WTC11 (cell line): Measurements from ENCODE around the gene GFOD1. TPM values are rescaled to one million over a fixed set of nuclear protein-coding genes. Genes with fewer than 3 reads are reported as not detected.

Experiments
- ATAC-seq: fragments of 200-7000 bp; cut with Tn5 transposase; 2 replicates; pipeline ENCODE4 v1.10.0; 2021; ENCODE audit warnings: mild to moderate bottlenecking, moderate library complexity
- CTCF ChIA-PET: fragments of 300-600 bp; sonication (Branson Sonifier 250); formaldehyde crosslinking; loops from one replicate; lab custom pipeline; 2021; ENCODE audit warnings: antibody characterized with exemption; lab: Charles Lee
- POLR2A ChIA-PET: fragments of 350-600 bp; sonication (Branson Sonifier 250); formaldehyde crosslinking; loops from one replicate; lab custom pipeline; 2021; ENCODE audit warnings: antibody characterized with exemption; lab: Charles Lee
- DNase-seq: peaks from one replicate; pipeline ENCODE4 v3.0.0; 2021; ENCODE audit warnings: low spot score
- H3K27ac Mint-ChIP-seq: 2 replicates; pipeline ENCODE4 v1.8.0; 2021; ENCODE audit warnings: mixed read lengths
- H3K27me3 Mint-ChIP-seq: 2 replicates; pipeline ENCODE4 v1.8.0; 2021; ENCODE audit warnings: low read depth, mild to moderate bottlenecking, moderate library complexity, mixed read lengths
- H3K36me3 Mint-ChIP-seq: 2 replicates; pipeline ENCODE4 v1.8.0; 2021; ENCODE audit warnings: mixed read lengths
- H3K4me1 Mint-ChIP-seq: 2 replicates; pipeline ENCODE4 v1.8.0; 2022; ENCODE audit warnings: mixed read lengths
- H3K4me3 Mint-ChIP-seq: 2 replicates; pipeline ENCODE4 v1.8.0; 2021; ENCODE audit warnings: mild to moderate bottlenecking, moderate library complexity, mixed read lengths
- H3K9me3 Mint-ChIP-seq: 2 replicates; pipeline ENCODE4 v1.8.0; 2021; ENCODE audit warnings: mixed read lengths
- CREM ChIP-seq: sonication (generic); formaldehyde crosslinking; IDR thresholded peaks from 2 replicates; pipeline ENCODE4 v1.8.1; 2022; ENCODE audit warnings: mild to moderate bottlenecking, missing genetic modification reagents, moderate library complexity
- ETV6 ChIP-seq: sonication (generic); formaldehyde crosslinking; IDR thresholded peaks from 2 replicates; pipeline ENCODE4 v1.8.1; 2022; ENCODE audit warnings: mild to moderate bottlenecking, missing genetic modification reagents
- GABPB1 ChIP-seq: sonication (generic); formaldehyde crosslinking; IDR thresholded peaks from 2 replicates; pipeline ENCODE4 v1.8.1; 2023; ENCODE audit warnings: mild to moderate bottlenecking, missing genetic modification reagents
- GTF2I ChIP-seq: fragments of 250-450 bp; sonication (Bioruptor Pico); conservative IDR thresholded peaks from 2 replicates; pipeline ENCODE4 v1.4.0; 2021; ENCODE audit warnings: mild to moderate bottlenecking
- NFYB ChIP-seq: sonication (generic); formaldehyde crosslinking; conservative IDR thresholded peaks from 2 replicates; pipeline ENCODE4 v1.8.0; 2022; ENCODE audit warnings: low read depth, missing genetic modification reagents
- PRRX2 ChIP-seq: fragments of 250-450 bp; sonication (Bioruptor Pico); IDR thresholded peaks from 2 replicates; pipeline ENCODE4 v1.8.0; 2021; ENCODE audit warnings: mild to moderate bottlenecking
- RORB ChIP-seq: fragments of 250-450 bp; sonication (Bioruptor Pico); IDR thresholded peaks from 2 replicates; pipeline ENCODE4 v1.9.0; 2021; ENCODE audit warnings: mild to moderate bottlenecking
- ZNF263 ChIP-seq: sonication (generic); formaldehyde crosslinking; IDR thresholded peaks from 2 replicates; pipeline ENCODE4 v1.8.1; 2022; ENCODE audit warnings: low read depth, mild to moderate bottlenecking, moderate library complexity, missing genetic modification reagents
- ZNF416 ChIP-seq: fragments of 250-450 bp; sonication (Bioruptor Pico); IDR thresholded peaks from 2 replicates; pipeline ENCODE4 v1.9.0; 2021; ENCODE audit warnings: mild to moderate bottlenecking, inconsistent platforms
- total RNA-seq: library from RNA; stranded (reverse); gene quantifications from 3 replicates; pipeline ENCODE4 v1.2.3, GENCODE V29; 2021
- TF ChIP-seq, protein P1 (sequence below): sonication (generic); formaldehyde crosslinking; IDR thresholded peaks from 2 replicates; pipeline ENCODE4 v1.8.1; 2023; ENCODE audit warnings: mild to moderate bottlenecking, missing genetic modification reagents, moderate library complexity
- TF ChIP-seq, protein P2 (sequence below): sonication (generic); formaldehyde crosslinking; IDR thresholded peaks from 2 replicates; pipeline ENCODE4 v1.8.1; 2022; ENCODE audit warnings: low read depth, mild to moderate bottlenecking, moderate library complexity, missing genetic modification reagents, borderline replicate concordance
- TF ChIP-seq, protein P3 (sequence below): sonication (generic); formaldehyde crosslinking; IDR thresholded peaks from 2 replicates; pipeline ENCODE4 v1.8.0; 2023; ENCODE audit warnings: mild to moderate bottlenecking, missing genetic modification reagents
- TF ChIP-seq, protein P4 (sequence below): sonication (generic); formaldehyde crosslinking; IDR thresholded peaks from 2 replicates; pipeline ENCODE4 v1.8.1; 2023; ENCODE audit warnings: mild to moderate bottlenecking, missing genetic modification reagents
- TF ChIP-seq, protein P5 (sequence below): sonication (generic); formaldehyde crosslinking; IDR thresholded peaks from 2 replicates; pipeline ENCODE4 v1.8.0; 2023; ENCODE audit warnings: missing genetic modification reagents, mild to moderate bottlenecking, borderline replicate concordance
- TF ChIP-seq, protein P6 (sequence below): sonication (generic); formaldehyde crosslinking; IDR thresholded peaks from 2 replicates; pipeline ENCODE4 v1.8.1; 2022; ENCODE audit warnings: mild to moderate bottlenecking, missing genetic modification reagents, moderate library complexity, borderline replicate concordance
- TF ChIP-seq, protein P7 (sequence below): fragments of 250-450 bp; sonication (Bioruptor Pico); IDR thresholded peaks from 2 replicates; pipeline ENCODE4 v1.9.0; 2021; ENCODE audit warnings: mild to moderate bottlenecking
- TF ChIP-seq, protein P8 (sequence below): fragments of 250-450 bp; sonication (Bioruptor Pico); conservative IDR thresholded peaks from 2 replicates; pipeline ENCODE4 v1.9.0; 2021; ENCODE audit warnings: mild to moderate bottlenecking

The GFOD1 gene
- total RNA-seq, 1 experiment from 2014 or later: 8.5 TPM

DNA sequence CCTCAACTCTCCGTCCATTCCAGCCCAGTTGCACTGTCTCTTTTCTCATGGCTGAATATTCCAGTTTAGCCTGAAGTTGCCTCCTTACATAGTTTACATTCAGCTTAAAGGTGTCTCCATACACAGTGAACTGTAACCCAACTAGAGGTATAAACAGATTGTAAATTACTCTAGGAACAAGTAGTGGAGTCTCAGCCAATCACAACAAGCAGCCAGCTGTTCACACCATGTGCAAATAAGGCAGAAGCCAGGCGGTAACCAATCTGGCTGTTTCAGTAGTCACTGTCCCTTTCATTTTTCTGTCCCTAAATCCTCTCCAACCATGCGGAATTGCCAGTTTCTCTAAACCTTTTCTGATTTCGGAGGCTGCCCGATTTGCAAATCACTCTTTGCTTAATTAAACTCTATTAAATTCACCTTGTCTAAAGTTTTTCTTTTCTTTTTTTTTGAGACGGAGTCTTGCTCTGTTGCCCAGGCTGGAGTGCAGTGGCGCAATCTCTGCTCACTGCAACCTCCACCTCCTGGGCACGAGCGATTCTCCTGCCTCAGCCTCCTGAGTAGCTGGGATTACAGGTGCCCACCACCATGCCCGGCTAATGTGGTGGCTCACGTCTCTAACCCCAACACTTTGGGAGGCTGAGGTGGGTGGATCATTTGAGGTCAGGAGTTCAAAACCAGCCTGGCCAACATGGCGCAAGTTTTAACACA is 37.6 kb upstream of the GFOD1 start:
- POLR2A ChIA-PET: no interaction called here
- no peaks in the 10 kb centered on the region for H3K36me3 Mint-ChIP-seq
- no peak for TF ChIP-seq GTF2I (CRISPR knock-in tag)
- TF ChIP-seq, protein P1, sequence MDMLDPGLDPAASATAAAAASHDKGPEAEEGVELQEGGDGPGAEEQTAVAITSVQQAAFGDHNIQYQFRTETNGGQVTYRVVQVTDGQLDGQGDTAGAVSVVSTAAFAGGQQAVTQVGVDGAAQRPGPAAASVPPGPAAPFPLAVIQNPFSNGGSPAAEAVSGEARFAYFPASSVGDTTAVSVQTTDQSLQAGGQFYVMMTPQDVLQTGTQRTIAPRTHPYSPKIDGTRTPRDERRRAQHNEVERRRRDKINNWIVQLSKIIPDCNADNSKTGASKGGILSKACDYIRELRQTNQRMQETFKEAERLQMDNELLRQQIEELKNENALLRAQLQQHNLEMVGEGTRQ (CRISPR knock-in tag): no peak
- TF ChIP-seq, protein P2, sequence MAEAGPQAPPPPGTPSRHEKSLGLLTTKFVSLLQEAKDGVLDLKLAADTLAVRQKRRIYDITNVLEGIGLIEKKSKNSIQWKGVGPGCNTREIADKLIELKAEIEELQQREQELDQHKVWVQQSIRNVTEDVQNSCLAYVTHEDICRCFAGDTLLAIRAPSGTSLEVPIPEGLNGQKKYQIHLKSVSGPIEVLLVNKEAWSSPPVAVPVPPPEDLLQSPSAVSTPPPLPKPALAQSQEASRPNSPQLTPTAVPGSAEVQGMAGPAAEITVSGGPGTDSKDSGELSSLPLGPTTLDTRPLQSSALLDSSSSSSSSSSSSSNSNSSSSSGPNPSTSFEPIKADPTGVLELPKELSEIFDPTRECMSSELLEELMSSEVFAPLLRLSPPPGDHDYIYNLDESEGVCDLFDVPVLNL: no peak
- TF ChIP-seq NFYB (CRISPR knock-in tag): no peak
- TF ChIP-seq, protein P3, sequence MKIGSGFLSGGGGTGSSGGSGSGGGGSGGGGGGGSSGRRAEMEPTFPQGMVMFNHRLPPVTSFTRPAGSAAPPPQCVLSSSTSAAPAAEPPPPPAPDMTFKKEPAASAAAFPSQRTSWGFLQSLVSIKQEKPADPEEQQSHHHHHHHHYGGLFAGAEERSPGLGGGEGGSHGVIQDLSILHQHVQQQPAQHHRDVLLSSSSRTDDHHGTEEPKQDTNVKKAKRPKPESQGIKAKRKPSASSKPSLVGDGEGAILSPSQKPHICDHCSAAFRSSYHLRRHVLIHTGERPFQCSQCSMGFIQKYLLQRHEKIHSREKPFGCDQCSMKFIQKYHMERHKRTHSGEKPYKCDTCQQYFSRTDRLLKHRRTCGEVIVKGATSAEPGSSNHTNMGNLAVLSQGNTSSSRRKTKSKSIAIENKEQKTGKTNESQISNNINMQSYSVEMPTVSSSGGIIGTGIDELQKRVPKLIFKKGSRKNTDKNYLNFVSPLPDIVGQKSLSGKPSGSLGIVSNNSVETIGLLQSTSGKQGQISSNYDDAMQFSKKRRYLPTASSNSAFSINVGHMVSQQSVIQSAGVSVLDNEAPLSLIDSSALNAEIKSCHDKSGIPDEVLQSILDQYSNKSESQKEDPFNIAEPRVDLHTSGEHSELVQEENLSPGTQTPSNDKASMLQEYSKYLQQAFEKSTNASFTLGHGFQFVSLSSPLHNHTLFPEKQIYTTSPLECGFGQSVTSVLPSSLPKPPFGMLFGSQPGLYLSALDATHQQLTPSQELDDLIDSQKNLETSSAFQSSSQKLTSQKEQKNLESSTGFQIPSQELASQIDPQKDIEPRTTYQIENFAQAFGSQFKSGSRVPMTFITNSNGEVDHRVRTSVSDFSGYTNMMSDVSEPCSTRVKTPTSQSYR (CRISPR knock-in tag): no peak
- TF ChIP-seq ETV6: no peak
- TF ChIP-seq PRRX2 (CRISPR knock-in tag): no peak
- TF ChIP-seq, protein P4, sequence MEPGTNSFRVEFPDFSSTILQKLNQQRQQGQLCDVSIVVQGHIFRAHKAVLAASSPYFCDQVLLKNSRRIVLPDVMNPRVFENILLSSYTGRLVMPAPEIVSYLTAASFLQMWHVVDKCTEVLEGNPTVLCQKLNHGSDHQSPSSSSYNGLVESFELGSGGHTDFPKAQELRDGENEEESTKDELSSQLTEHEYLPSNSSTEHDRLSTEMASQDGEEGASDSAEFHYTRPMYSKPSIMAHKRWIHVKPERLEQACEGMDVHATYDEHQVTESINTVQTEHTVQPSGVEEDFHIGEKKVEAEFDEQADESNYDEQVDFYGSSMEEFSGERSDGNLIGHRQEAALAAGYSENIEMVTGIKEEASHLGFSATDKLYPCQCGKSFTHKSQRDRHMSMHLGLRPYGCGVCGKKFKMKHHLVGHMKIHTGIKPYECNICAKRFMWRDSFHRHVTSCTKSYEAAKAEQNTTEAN (CRISPR knock-in tag): no peak
- TF ChIP-seq RORB (CRISPR knock-in tag): no peak
- TF ChIP-seq, protein P5, sequence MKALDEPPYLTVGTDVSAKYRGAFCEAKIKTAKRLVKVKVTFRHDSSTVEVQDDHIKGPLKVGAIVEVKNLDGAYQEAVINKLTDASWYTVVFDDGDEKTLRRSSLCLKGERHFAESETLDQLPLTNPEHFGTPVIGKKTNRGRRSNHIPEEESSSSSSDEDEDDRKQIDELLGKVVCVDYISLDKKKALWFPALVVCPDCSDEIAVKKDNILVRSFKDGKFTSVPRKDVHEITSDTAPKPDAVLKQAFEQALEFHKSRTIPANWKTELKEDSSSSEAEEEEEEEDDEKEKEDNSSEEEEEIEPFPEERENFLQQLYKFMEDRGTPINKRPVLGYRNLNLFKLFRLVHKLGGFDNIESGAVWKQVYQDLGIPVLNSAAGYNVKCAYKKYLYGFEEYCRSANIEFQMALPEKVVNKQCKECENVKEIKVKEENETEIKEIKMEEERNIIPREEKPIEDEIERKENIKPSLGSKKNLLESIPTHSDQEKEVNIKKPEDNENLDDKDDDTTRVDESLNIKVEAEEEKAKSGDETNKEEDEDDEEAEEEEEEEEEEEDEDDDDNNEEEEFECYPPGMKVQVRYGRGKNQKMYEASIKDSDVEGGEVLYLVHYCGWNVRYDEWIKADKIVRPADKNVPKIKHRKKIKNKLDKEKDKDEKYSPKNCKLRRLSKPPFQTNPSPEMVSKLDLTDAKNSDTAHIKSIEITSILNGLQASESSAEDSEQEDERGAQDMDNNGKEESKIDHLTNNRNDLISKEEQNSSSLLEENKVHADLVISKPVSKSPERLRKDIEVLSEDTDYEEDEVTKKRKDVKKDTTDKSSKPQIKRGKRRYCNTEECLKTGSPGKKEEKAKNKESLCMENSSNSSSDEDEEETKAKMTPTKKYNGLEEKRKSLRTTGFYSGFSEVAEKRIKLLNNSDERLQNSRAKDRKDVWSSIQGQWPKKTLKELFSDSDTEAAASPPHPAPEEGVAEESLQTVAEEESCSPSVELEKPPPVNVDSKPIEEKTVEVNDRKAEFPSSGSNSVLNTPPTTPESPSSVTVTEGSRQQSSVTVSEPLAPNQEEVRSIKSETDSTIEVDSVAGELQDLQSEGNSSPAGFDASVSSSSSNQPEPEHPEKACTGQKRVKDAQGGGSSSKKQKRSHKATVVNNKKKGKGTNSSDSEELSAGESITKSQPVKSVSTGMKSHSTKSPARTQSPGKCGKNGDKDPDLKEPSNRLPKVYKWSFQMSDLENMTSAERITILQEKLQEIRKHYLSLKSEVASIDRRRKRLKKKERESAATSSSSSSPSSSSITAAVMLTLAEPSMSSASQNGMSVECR: no peak
- TF ChIP-seq ZNF263 (CRISPR knock-in tag): no peak
- TF ChIP-seq, protein P6, sequence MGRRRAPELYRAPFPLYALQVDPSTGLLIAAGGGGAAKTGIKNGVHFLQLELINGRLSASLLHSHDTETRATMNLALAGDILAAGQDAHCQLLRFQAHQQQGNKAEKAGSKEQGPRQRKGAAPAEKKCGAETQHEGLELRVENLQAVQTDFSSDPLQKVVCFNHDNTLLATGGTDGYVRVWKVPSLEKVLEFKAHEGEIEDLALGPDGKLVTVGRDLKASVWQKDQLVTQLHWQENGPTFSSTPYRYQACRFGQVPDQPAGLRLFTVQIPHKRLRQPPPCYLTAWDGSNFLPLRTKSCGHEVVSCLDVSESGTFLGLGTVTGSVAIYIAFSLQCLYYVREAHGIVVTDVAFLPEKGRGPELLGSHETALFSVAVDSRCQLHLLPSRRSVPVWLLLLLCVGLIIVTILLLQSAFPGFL (CRISPR knock-in tag): no peak
- TF ChIP-seq ZNF416 (CRISPR knock-in tag): no peak
- no peak for TF ChIP-seq GABPB1 (CRISPR knock-in tag)
- no peak for TF ChIP-seq CREM (CRISPR knock-in tag)
- TF ChIP-seq, protein P7, sequence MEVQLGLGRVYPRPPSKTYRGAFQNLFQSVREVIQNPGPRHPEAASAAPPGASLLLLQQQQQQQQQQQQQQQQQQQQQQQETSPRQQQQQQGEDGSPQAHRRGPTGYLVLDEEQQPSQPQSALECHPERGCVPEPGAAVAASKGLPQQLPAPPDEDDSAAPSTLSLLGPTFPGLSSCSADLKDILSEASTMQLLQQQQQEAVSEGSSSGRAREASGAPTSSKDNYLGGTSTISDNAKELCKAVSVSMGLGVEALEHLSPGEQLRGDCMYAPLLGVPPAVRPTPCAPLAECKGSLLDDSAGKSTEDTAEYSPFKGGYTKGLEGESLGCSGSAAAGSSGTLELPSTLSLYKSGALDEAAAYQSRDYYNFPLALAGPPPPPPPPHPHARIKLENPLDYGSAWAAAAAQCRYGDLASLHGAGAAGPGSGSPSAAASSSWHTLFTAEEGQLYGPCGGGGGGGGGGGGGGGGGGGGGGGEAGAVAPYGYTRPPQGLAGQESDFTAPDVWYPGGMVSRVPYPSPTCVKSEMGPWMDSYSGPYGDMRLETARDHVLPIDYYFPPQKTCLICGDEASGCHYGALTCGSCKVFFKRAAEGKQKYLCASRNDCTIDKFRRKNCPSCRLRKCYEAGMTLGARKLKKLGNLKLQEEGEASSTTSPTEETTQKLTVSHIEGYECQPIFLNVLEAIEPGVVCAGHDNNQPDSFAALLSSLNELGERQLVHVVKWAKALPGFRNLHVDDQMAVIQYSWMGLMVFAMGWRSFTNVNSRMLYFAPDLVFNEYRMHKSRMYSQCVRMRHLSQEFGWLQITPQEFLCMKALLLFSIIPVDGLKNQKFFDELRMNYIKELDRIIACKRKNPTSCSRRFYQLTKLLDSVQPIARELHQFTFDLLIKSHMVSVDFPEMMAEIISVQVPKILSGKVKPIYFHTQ (CRISPR knock-in tag): no peak
- TF ChIP-seq, protein P8, sequence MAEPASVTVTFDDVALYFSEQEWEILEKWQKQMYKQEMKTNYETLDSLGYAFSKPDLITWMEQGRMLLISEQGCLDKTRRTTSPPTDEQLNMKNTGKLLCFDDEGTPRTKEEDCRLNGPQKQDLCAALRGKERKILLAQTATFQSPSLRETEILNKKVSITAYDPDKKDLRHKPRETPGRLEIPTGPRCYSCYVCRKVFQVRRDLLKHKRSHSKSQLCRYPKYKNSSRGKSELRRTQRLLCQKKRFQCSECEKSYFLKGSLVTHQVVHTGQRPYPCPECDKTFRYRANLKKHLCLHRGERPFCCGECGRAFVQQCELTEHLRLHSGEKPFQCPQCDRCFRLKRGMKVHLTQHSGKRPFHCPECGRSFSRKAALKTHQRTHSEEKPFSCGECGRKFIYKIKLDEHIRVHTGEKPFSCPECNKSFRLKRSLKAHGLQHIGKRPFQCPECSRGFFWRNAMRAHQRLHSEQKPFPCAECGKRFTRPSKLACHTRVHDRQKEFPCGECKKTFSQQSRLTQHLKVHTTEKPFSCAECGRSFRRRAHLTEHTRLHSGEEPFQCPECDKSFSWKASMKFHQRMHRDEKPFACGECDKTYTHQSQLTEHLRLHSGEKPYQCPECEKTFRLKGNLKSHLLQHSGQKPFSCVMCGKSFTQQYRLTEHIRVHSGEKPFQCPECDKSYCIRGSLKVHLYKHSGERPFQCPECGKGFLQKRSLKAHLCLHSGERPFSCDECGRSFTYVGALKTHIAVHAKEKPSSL: no peak

More for the DNA sequence above, 37.6 kb upstream of the GFOD1 start:
- no peak overlapping the region for H3K4me3 Mint-ChIP-seq
- H3K27ac Mint-ChIP-seq: no peak overlapping the region
- H3K4me1 Mint-ChIP-seq: peaks cover 9% of the 10 kb centered on the region
- no peak for ATAC-seq
- no peak for DNase-seq
- peaks cover 2% of the 10 kb centered on the region for H3K9me3 Mint-ChIP-seq
- no peaks in the 10 kb centered on the region for H3K27me3 Mint-ChIP-seq
- CTCF ChIA-PET: no interaction called here
